ENCODE measurements around the gene BCAS3.

The BCAS3 gene

GRCh38 chr17:61152898-61153297, 475.2 kb downstream of the BCAS3 start:
- TF ChIP-seq, protein P1, sequence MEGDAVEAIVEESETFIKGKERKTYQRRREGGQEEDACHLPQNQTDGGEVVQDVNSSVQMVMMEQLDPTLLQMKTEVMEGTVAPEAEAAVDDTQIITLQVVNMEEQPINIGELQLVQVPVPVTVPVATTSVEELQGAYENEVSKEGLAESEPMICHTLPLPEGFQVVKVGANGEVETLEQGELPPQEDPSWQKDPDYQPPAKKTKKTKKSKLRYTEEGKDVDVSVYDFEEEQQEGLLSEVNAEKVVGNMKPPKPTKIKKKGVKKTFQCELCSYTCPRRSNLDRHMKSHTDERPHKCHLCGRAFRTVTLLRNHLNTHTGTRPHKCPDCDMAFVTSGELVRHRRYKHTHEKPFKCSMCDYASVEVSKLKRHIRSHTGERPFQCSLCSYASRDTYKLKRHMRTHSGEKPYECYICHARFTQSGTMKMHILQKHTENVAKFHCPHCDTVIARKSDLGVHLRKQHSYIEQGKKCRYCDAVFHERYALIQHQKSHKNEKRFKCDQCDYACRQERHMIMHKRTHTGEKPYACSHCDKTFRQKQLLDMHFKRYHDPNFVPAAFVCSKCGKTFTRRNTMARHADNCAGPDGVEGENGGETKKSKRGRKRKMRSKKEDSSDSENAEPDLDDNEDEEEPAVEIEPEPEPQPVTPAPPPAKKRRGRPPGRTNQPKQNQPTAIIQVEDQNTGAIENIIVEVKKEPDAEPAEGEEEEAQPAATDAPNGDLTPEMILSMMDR (conservative IDR thresholded peaks at IDR 0.05; ENCODE audit: low read depth): no peak
- ChIA-PET POLR2A (ENCODE audit: low non-redundant PET) (no interaction called here), CTCF (no interaction called here)
- H3K27ac ChIP-seq: no peak overlapping the region
- DNase-seq (ENCODE audit: low spot score): no peak

DNA sequence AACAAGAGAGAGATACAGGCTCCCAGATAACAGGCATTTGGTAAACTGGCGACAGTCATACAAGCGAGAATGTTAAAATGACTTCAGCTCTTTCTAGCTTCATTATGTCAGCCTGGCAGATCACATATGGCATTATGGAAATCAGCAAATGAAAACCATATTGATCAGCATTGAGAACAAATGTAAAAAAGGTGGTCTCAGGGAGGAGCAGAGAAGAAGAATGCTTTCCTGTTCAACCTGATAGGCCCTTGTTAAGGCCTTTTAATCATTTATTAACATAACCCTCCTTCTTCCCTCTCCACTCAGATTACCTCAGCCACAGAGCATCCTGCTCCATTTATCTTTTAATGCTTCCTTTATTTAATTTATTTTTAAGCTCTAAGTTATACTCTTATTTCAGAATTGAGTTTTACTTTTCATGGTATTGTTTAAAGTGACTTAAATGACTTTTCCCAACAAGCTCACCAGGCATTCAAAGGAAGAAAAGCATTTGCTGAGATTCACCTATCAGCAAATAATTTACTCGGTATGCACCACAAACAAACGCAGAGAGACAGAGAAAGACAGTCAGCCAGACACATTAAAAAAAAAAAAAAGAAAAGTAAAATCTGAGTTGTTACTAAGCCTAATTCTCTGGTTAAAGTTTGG, 478.1 kb downstream of the BCAS3 start:
- no peak overlapping the region for H3K27ac ChIP-seq
- ChIA-PET POLR2A (ENCODE audit: low non-redundant PET) (interaction anchor here (0.7 kb wide), 1 partner anchor 938 kb away, joined by 5 read pairs; no protein-coding TSS in a partner anchor), CTCF (interaction anchor here (0.7 kb wide), 1 partner anchor 408 kb away, joined by 3 read pairs; no protein-coding TSS in a partner anchor)
- TF ChIP-seq, protein P1 (conservative IDR thresholded peaks at IDR 0.05; ENCODE audit: low read depth): no peak
- DNase-seq (ENCODE audit: low spot score): no peak

- H3K27ac ChIP-seq: no peak overlapping the region
- TF ChIP-seq, protein P1 (conservative IDR thresholded peaks at IDR 0.05; ENCODE audit: low read depth): no peak
- POLR2A ChIA-PET (ENCODE audit: low non-redundant PET): no interaction called here
- CTCF ChIA-PET: no interaction called here
- no peak for DNase-seq (ENCODE audit: low spot score)
Measured at GRCh38 chr17:61157246-61157886, 479.7 kb downstream of the BCAS3 start.

DNA sequence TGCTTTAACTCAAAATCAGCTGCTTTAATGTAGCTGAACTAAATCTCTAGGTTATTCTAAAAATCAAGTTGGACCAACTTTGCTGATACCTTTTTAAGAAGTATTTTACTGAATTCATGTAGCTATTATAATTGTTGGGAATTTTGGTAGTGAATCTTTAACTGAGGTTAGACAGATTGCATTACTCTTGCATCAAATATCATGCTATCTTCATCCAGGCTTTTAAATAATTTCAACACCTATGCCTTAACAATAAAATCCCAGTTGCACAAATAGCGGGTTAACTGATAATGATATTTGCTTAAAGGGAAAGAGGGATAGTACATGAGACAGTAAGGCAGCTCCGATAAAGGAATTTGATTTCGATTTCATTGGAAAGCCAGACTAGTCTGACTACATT, 480.7 kb downstream of the BCAS3 start:
- TF ChIP-seq, protein P1 (conservative IDR thresholded peaks at IDR 0.05; ENCODE audit: low read depth): no peak
- CTCF ChIA-PET: interaction anchor here (0.6 kb wide), 1 partner anchor 31 kb away, joined by 6 read pairs; no protein-coding TSS in a partner anchor
- no peak overlapping the region for H3K27ac ChIP-seq
- DNase-seq (ENCODE audit: low spot score): no peak
- POLR2A ChIA-PET (ENCODE audit: low non-redundant PET): no interaction called here

GRCh38 chr17:61159221-61159814, 481.7 kb downstream of the BCAS3 start:
- no peak overlapping the region for H3K27ac ChIP-seq
- ChIA-PET POLR2A (ENCODE audit: low non-redundant PET) (no interaction called here), CTCF (interaction anchor here (0.5 kb wide), 1 partner anchor 237 kb away, joined by 3 read pairs; no protein-coding TSS in a partner anchor)
- TF ChIP-seq, protein P1 (conservative IDR thresholded peaks at IDR 0.05; ENCODE audit: low read depth): no peak
- DNase-seq (ENCODE audit: low spot score): no peak

- no peak overlapping the region for H3K27ac ChIP-seq
- CTCF ChIA-PET: no interaction called here
- DNase-seq (ENCODE audit: low spot score): no peak
- TF ChIP-seq, protein P1 (conservative IDR thresholded peaks at IDR 0.05; ENCODE audit: low read depth): no peak
- POLR2A ChIA-PET (ENCODE audit: low non-redundant PET): no interaction called here
Measured at GRCh38 chr17:61160204-61160603, 482.6 kb downstream of the BCAS3 start.

Measured in RWPE1 (cell line).